ENCODE results near the gene GALNT10. TPM values are rescaled to one million over a fixed set of nuclear protein-coding genes. Genes with fewer than 3 reads are reported as not detected.

Gene GALNT10
- polyA plus RNA-seq, 1 of the 3 experiments (the other 2 are of a cell fraction): 56.3 TPM

- no peak for TF ChIP-seq SIN3A (IDR thresholded peaks at IDR 0.05; ENCODE audit: borderline replicate concordance, low read depth, low read length)
- no peak for TF ChIP-seq RXRA (IDR thresholded peaks at IDR 0.05; ENCODE audit: borderline replicate concordance, low read depth)
- TF ChIP-seq MXI1 (IDR thresholded peaks at IDR 0.05; ENCODE audit: low read depth, low read length): no peak
- TF ChIP-seq EP300 (IDR thresholded peaks at IDR 0.05; ENCODE audit: borderline replicate concordance in 1 of 2, low read depth in 1 of 2, low read length in 1 of 2): no peak
- TF ChIP-seq ELF1 (IDR thresholded peaks at IDR 0.05): no peak
Measured at GRCh38 chr5:154162539-154163151, 27.9 kb upstream of the GALNT10 start (continued).

DNA sequence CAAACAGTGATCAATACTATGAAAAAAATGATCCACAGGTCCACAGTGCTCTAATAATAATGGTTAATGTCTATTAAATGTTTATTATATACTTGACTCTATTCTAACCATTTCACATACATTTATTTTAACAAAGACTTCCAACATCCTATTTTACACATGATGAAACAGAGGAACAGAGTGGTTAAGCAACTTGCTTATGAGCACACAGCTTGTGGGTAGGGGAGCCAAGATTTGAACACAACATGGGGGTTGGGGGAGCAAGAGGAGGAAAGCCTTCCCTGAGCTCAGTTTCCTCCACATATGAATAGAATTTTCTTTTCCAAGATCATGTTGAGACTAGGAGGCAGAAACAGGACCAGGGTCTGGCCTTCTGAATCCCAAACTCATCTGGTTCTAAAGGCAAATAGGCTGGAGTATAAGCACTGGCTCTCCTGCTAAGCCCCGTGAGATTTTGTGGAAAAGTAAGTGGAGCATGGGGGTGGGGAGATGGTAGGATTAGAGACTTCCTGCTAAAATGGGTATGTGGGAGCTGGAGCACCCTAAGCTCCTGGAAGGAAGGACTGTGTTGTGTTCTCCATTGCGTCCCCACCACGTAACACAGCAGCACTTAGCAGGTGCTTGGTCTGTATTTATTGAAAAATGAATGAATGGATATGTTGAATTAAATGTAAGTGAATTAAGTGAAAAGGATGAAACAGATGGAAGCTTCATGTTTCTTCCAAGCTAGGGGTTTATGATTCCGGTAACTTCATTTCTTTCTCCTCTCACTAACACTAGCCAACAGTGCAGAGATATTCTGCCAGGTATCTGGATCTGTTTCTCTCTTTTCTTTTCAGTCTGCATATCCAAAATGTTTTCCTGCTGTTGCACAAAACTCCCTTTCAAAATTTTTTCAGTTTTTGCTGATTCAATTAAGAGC lies 26.9 kb upstream of the GALNT10 start:
- no peaks in the 10 kb centered on the region for H3K79me2 ChIP-seq (ENCODE audit: insufficient read depth)
- no peak overlapping the region for H3K9ac ChIP-seq
- H3F3A ChIP-seq (replicated peaks; ENCODE audit: insufficient read depth): peaks cover 4% of the 10 kb centered on the region
- peaks cover 0 to 9% of the 10 kb centered on the region in 2 experiments; a peak in 2 of 4 replicates for H3K4me1 ChIP-seq (ENCODE audit: control insufficient read depth in 1 of 2, insufficient read depth in 2 of 2, low read depth in 1 of 2, low read length in 1 of 2)
- H4K20me1 ChIP-seq (ENCODE audit: insufficient read depth): no peaks in the 10 kb centered on the region
- no peak for TF ChIP-seq FOXM1 (IDR thresholded peaks at IDR 0.05; ENCODE audit: low read depth)
- TF ChIP-seq MXI1 (IDR thresholded peaks at IDR 0.05; ENCODE audit: low read depth, low read length): no peak
- TF ChIP-seq YY1 (IDR thresholded peaks at IDR 0.05; ENCODE audit: low read depth): no peak
- TF ChIP-seq GATA2 (CRISPR knock-in tag; IDR thresholded peaks at IDR 0.05): no peak
- no peak for TF ChIP-seq FOXJ3 (CRISPR knock-in tag; IDR thresholded peaks at IDR 0.05)
- no peak for TF ChIP-seq ELF1 (IDR thresholded peaks at IDR 0.05)
- no peak for TF ChIP-seq EZH2phosphoT487 (IDR thresholded peaks at IDR 0.05; ENCODE audit: borderline replicate concordance, low read depth)
- TF ChIP-seq TEAD4 (IDR thresholded peaks at IDR 0.05; ENCODE audit: borderline replicate concordance, insufficient read depth): no peak
- WGBS (ENCODE audit: low lambda C conversion rate): 87% methylated on average over 4 of the region's 4 CpGs
- no peaks in the 10 kb centered on the region for H3K9me2 ChIP-seq
- H3K4me2 ChIP-seq: no peak overlapping the region
- H3K27ac ChIP-seq (ENCODE audit: low read depth in 2 of 2, low read length in 1 of 2): no peak overlapping the region
- no peak overlapping the region for H3K4me3 ChIP-seq (ENCODE audit: low read depth in 2 of 2, low read length in 1 of 2)
- ChIA-PET CTCF (interaction anchor here (0.7 to 4.3 kb wide), 8 partner anchors 17 to 111 kb away, joined by 3 to 32 read pairs (median 4); partner anchors contain the start of gene GALNT10), POLR2A (no interaction called here)
- H3K36me3 ChIP-seq (replicated peaks in 1 of 2; ENCODE audit: control insufficient read depth in 1 of 2, insufficient read depth in 2 of 2, low read length in 1 of 2): no peaks in the 10 kb centered on the region
- DNase-seq: no peak
- H3K9me3 ChIP-seq: no peaks in the 10 kb centered on the region
- peaks cover 10% of the 10 kb centered on the region; the same call in 1 of the 2 replicates for H3K27me3 ChIP-seq (ENCODE audit: insufficient read depth)
- no peak overlapping the region for H2AFZ ChIP-seq (ENCODE audit: low read depth)

DNA sequence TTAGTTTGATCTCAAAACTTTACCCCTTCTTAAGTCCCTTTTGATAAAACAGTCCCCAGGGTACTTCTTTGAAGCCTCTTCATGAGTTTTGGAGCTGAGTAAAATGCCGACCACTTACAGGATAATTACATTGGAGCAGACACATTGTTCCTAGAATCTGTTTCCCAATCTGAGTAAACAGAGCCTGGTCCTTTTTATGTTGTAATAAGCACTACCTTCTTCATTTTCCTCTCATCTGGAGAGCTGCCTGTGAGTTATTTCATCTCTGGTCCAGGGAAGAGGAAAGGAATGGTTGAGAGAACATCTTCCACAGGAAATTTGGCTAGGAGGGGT lies 26.3 kb upstream of the GALNT10 start:
- TF ChIP-seq YY1 (IDR thresholded peaks at IDR 0.05; ENCODE audit: low read depth) (no peak), NFIC (IDR thresholded peaks at IDR 0.05; ENCODE audit: borderline replicate concordance) (no peak), EZH2phosphoT487 (IDR thresholded peaks at IDR 0.05; ENCODE audit: borderline replicate concordance, low read depth) (no peak)
- Histone ChIP-seq H3F3A (replicated peaks; ENCODE audit: insufficient read depth) (peaks cover 1% of the 10 kb centered on the region), H3K36me3 (replicated peaks in 1 of 2; ENCODE audit: control insufficient read depth in 1 of 2, insufficient read depth in 2 of 2, low read length in 1 of 2) (no peaks in the 10 kb centered on the region), H3K9me2 (no peaks in the 10 kb centered on the region), H3K4me3 (ENCODE audit: low read depth in 2 of 2, low read length in 1 of 2) (no peak overlapping the region), H3K27ac (ENCODE audit: low read depth in 2 of 2, low read length in 1 of 2) (no peak overlapping the region), H4K20me1 (ENCODE audit: insufficient read depth) (no peaks in the 10 kb centered on the region), H3K9me3 (no peaks in the 10 kb centered on the region), H2AFZ (ENCODE audit: low read depth) (no peak overlapping the region), H3K9ac (no peak overlapping the region), H3K27me3 (ENCODE audit: insufficient read depth) (peaks cover 10% of the 10 kb centered on the region; the same call in 1 of the 2 replicates), H3K4me2 (no peak overlapping the region), H3K4me1 (ENCODE audit: control insufficient read depth in 1 of 2, insufficient read depth in 2 of 2, low read depth in 1 of 2, low read length in 1 of 2) (peaks cover 0 to 9% of the 10 kb centered on the region in 2 experiments; a peak in 2 of 4 replicates), H3K79me2 (ENCODE audit: insufficient read depth) (no peaks in the 10 kb centered on the region)
- 8% methylated on average over 1 of the region's 1 CpG for WGBS (ENCODE audit: low lambda C conversion rate)
- DNase-seq: peak; percentile 21
- ChIA-PET POLR2A (no interaction called here), CTCF (interaction anchor here (0.9 to 4.3 kb wide), 5 partner anchors 16 to 112 kb away, joined by 3 to 32 read pairs (median 4); no protein-coding TSS in a partner anchor)
